HEK293T (cell line): ENCODE measurements around the gene SORBS1.

Experiments
- CTBP1 ChIP-seq: fragments of 450-650 bp; IDR thresholded peaks from 2 replicates; pipeline ENCODE4 v1.6.1; 2016; ENCODE audit warnings: borderline replicate concordance
- FOXA1 ChIP-seq: fragments of 450-650 bp; IDR thresholded peaks from 2 replicates; pipeline ENCODE4 v1.6.1; 2016; ENCODE audit warnings: mild to moderate bottlenecking
- FOXM1 ChIP-seq: fragments of 450-650 bp; IDR thresholded peaks from 2 replicates; pipeline ENCODE4 v1.6.1; 2017; ENCODE audit warnings: mild to moderate bottlenecking, borderline replicate concordance
- LEF1 ChIP-seq: fragments of 450-650 bp; IDR thresholded peaks from 2 replicates; pipeline ENCODE4 v1.6.1; 2017; ENCODE audit warnings: mild to moderate bottlenecking, borderline replicate concordance
- SP1 ChIP-seq: fragments of 450-650 bp; IDR thresholded peaks from 2 replicates; pipeline ENCODE4 v1.6.1; 2017
- SUZ12 ChIP-seq: fragments of 450-650 bp; IDR thresholded peaks from 2 replicates; pipeline ENCODE4 v1.6.1; 2016; ENCODE audit warnings: mild to moderate bottlenecking

DNA sequence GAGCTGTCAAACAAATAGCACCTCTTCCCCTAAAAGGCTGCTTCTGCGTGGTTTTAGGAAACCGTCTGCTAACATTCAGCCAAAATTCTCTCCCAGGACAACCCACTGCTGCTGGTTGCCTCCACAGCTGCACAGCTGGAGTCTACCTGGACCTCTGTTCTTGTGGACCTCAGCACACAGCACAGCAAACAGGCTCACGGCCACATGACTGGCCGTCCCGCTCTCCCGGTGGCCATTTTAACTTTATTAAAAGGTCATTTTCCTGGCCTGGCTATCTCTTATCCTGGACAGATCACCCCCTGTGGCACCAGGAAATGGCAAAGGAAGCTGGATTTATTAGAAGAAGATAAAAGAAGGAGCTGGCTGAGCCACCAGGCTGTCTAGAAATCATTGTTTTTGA is 27.6 kb downstream of the SORBS1 start:
- no peak for TF ChIP-seq LEF1
- no peak for TF ChIP-seq FOXA1
- TF ChIP-seq FOXM1 = no peak
- no peak for TF ChIP-seq SP1
- no peak for TF ChIP-seq CTBP1
- TF ChIP-seq SUZ12 = no peak
